HG02885 (cell line): ENCODE data around the gene SIX3.

Experiments
- ATAC-seq: cut with Tn5 transposase; IDR thresholded peaks from one replicate; pipeline ENCODE4 v1.9.1; 2021; ENCODE audit warnings: mild to moderate bottlenecking; ENCODE audit not compliant: unreplicated experiment, poor library complexity

The SIX3 gene

DNA sequence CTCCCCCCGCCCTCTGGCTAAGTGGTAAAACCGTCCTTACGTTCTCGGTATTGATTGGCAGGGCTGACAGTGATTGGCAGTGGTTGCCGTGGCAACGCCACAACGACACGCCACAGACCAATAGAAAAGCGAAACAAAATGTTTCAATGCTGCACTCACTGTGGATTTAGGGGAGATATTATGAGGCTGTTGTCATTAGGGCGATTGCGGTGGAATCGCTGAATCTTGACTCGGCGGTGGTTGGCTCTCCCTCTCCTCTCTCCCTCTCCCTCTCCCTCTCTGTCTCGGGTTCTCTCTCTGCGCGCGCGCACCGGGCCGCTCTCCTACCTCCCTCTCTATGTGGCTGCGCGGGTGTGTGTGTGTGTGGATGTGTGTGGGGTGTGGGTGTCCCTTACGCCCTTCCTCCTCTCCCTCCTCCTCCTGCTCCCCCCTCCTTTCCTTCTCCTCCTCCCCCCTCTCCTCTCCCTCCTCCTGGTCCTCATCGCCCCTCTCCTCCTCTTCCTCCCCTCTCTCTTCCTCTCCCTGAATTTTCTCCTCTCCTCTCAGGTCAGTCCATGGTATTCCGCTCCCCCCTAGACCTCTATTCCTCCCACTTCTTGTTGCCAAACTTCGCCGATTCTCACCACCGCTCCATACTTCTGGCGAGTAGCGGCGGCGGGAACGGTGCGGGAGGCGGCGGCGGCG is at the start of gene SIX3:
TSS of gene SIX3 (plus strand) at position 152 of the 684 bp plus-strand sequence. CDS start at position 555, 403 bp downstream.
- peak; percentile 65 for ATAC-seq

DNA sequence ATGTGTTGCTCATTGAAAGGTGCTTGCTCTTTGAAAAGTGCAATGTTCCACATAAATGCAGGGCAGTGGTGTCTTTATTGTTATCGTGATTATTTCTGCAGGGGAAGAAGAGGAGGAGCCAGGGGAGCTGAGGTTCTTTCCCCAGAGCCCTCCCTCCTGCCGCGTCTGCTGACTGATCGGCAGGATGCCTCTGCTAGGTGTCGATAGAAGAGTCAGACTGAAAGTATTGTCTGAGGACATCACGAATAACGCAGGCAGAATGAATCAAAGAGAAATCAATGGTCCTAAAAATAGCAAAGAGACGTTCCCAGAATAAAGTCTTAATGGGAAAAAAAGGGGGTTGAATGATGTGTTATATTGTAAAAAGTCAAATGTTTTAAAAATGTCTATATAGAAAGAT is 47.4 kb upstream of the SIX3 start:
- ATAC-seq, result no peak

DNA sequence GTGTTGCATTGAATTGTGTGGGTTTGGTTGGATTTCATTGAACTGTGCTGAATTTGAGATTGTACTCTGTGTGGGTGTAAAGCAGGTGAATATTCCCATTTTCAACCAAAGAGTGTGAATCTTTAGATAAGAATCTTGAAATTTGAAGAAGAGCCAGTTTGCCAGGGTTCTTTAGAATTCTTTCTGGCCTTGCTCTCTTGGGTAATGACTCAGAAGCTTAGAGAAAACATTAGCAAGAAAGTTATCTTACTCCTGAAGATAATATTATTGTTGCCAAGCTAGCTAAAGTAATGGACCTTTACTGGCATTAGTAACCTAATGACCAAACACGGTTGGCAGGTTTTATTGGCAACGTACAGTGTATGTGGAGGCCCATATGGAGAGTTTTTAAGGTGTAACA is 46.4 kb upstream of the SIX3 start:
- no peak for ATAC-seq

- ATAC-seq, result no peak
Measured at GRCh38 chr2:44897406-44897805, 44.1 kb upstream of the SIX3 start.

- ATAC-seq, result no peak
Measured at GRCh38 chr2:44902217-44903137, 39.0 kb upstream of the SIX3 start.

DNA sequence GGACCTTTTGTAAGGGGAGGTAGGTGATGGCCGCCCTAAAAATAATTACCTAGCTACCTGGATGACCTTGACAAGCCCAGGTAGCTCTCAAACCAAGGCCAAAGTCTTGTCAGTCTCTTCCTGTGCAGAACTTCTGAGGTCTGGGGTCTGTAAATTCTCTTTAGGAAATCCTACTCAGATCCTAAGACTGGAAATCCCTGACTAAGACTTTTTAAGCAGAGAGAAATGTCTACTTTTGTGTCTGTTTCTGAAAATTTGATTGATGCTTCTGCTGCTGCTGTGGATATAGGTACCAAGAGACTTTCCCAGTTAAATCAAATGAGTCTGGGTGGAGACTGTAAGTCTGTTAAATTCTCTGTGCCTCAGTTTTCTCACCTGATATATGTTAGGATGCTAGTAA is 36.9 kb upstream of the SIX3 start:
- ATAC-seq, result no peak

DNA sequence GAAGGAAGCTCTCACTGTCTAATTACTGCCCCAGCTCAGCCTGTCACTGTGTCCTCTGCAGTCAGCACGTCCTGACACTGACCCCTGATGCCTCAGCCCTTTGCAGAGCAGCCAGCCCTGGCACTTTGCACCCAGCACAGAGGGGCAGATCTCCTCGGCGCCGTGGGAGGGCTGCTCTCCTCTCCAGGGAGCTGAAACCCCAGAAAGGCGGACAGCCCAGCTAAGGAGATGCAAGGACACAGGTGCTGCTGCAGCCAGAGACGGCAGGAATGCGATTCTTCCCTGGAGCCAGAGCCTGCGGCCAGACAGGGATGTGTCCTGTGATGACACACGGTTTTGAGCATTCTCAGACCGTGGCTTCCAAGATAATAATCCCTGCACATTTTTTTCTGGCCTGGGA is 34.5 kb upstream of the SIX3 start:
- no peak for ATAC-seq

DNA sequence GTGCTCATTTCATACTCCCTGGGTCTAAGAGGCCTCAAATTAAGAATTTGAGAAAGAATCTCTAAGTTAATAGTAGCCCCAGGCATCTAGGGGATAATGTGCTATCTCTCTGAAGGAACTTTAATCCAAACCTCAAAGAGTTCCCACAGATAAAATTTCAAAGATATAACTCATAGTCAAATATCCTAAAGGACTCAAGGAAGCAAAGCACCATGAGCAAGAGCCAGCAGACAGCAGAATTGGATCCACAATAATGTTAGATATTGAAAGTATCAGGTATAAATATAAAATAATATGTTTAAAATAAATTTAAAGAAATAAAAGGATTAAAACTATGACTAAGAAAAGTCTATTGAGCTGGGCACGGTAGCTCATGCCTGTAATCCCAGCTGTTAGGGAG is 31.7 kb upstream of the SIX3 start:
- no peak for ATAC-seq

GRCh38 chr2:44912660-44913059 is 28.8 kb upstream of the SIX3 start:
- ATAC-seq, result no peak

DNA sequence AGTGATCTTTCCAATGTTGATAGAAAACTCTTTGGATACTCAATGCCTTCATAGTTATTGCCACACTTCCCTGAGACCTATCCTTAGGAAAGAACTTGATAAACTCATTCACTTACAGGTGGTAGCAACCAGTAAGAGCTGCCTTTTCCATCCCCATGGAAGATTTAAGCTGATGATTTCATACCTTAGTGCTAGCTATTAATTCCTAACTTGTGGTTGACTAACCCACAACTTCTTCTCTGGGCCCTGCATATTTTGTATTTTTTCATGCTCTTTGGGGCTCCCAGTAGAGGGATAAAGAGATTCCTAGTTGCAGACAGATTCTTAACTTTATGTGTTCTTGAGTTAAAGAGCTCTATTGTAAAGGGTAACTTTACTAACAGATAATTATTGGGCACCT is 25.2 kb upstream of the SIX3 start:
- no peak for ATAC-seq

GRCh38 chr2:44918095-44918775 is 23.3 kb upstream of the SIX3 start:
- ATAC-seq, result no peak

GRCh38 chr2:44920751-44921150 is 20.8 kb upstream of the SIX3 start:
- ATAC-seq, result no peak

- no peak for ATAC-seq
Measured at GRCh38 chr2:44922776-44923175, 18.7 kb upstream of the SIX3 start.

DNA sequence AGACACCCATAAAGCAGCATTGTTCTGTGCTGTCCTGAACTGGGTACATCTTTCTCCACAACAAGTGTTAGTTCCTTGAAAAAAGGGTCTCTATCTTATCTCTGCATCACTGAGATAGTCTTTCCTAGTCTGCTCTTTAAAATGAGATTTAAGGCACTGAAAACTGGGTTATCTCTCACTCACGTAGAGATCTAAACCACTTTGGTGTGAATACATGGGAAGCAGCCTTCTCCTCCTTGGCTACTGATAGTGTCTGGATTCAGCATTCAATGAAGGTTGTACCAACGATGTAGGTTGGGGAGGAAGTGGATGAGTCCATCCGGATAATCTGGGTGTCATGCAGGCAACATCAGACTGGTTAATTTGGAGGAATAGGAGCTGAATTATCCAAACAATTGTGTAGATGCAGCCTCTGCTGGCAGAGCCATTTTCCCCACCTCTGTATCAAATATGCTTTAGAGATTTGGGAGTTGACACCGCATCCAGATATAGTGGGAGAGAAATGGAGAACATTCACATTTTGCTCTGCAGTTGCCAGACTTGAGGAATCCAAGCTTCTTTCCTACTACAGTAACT is 15.9 kb upstream of the SIX3 start:
- no peak for ATAC-seq

DNA sequence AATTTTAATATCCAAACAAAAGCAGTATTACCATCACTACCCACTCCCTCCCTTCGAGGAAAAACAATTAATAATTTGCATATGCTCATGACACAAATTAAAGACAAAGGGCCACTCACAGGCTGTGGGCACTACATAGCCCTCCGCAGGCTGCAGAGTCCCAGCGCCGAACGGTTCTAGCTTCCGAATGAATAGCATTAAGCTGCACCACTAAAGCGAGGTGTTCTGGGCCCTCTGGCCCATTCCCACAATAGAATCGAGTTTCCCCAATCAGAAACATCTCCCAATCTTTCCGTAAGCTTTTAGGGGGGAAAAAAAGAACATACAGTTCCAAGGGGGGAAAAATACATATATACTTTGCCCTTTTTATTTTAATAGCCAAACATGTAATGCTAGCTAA is 14.5 kb upstream of the SIX3 start:
- ATAC-seq, result no peak

GRCh38 chr2:44927985-44928482 is 13.5 kb upstream of the SIX3 start:
- ATAC-seq, result no peak

- no peak for ATAC-seq
Measured at GRCh38 chr2:44928483-44929158, 12.9 kb upstream of the SIX3 start.

DNA sequence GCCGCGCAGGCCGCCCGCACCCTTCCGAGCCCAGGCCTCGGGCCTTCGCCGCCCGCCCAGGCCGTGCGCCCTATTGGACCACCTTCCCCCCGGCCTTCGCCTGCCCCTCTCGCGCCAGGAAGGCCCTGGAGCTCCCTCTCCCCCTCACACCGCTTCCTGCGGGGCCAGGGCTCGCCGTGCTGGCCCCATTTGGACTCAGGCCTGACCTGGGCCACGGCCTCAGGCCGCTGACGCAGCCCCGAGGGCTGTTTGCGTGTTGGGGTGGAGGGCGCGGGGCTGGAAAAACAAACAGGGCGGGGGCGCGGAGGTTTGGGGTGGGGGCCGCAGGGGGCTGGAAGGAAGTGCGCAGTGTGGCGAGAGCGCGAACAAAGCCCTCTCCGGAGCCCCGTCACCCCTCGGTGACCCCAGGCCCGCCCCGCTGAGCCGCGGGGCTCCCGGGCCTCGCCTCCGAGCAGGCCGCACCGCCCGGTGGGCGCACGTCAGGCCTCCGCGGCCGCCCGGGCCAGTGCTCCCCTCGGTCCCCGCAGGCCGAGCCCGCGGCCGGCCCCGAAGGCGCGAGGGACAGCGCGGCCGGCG is 12.3 kb upstream of the SIX3 start:
- no peak for ATAC-seq

DNA sequence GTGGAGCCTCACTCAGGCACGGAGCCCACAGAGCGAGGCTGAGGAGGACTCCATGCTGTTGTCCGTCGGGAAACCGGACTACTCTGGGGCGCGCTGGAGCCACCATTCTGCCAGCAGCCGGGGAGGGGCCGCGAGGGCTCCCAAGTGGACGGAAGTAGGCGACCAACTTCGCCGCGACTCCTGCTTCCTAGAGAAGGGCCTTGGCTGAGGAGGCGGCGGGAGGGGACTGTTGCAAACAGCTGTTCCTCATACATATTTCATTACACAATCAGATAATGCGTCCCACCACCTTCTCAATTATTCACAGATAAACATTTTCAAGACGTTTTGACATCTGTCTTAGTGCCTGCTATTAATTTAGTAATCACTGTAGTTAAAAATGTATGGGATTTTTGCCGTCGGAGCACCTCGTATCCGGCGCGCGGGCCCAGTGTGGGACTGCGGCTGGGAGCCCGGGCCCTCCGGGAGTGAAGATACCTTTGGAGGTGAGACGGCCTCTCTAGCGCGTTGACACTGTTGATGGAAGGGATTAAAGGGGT is 11.7 kb upstream of the SIX3 start:
- ATAC-seq, result no peak
